K562 (cell line): Measurements from ENCODE around the gene ADGRD1. TPM values are rescaled to one million over a fixed set of nuclear protein-coding genes. Genes with fewer than 3 reads are reported as not detected.
A peak's percentile ranks its signal among the peaks of the same experiment; 100 is the strongest.

ENCODE experiments used
- BRF1 ChIP-seq: IDR thresholded peaks from 3 replicates; pipeline ENCODE4 v1.6.1; 2011; ENCODE audit warnings: borderline replicate concordance, mild to moderate bottlenecking; ENCODE audit not compliant: insufficient read length; ENCODE audit errors: extremely low read depth
- CCAR2 ChIP-seq: fragments of 200-400 bp; formaldehyde crosslinking; IDR thresholded peaks from 2 replicates; pipeline ENCODE4 v1.6.1; 2017; ENCODE audit warnings: mild to moderate bottlenecking, low read depth, low read length
- CREB1 ChIP-seq, 2 experiments: sonication (generic) in 1 of 2; formaldehyde crosslinking in 1 of 2; IDR thresholded peaks; 2 replicates each; pipeline versions ENCODE4 v1.6.1 to v1.8.0; 2012 to 2022; ENCODE audit warnings: inconsistent platforms in 1 of 2, mild to moderate bottlenecking in 1 of 2, missing genetic modification reagents in 1 of 2, moderate library complexity in 1 of 2
- FOXM1 ChIP-seq, 2 experiments: fragments of 450-650 bp in 1 of 2; sonication (generic) in 1 of 2; formaldehyde crosslinking in 1 of 2; IDR thresholded peaks; 2 replicates each; pipeline versions ENCODE4 v1.6.1 to v1.9.0; 2017 to 2022; ENCODE audit warnings: low read depth in 2 of 2, mild to moderate bottlenecking in 2 of 2, missing genetic modification reagents in 1 of 2, moderate library complexity in 1 of 2
- HDAC8 ChIP-seq: fragments of 450-650 bp; IDR thresholded peaks from 2 replicates; pipeline ENCODE4 v1.6.1; 2016; ENCODE audit warnings: mild to moderate bottlenecking, missing genetic modification characterization, moderate library complexity, missing compliant biosample characterization
- HNRNPH1 ChIP-seq: fragments of 200-400 bp; formaldehyde crosslinking; optimal IDR thresholded peaks from 2 replicates; pipeline ENCODE3; 2017; ENCODE audit warnings: low read depth, mild to moderate bottlenecking, low read length, moderate library complexity
- KAT8 ChIP-seq: fragments of 450-650 bp; IDR thresholded peaks from 2 replicates; pipeline ENCODE4 v1.6.1; 2016; ENCODE audit warnings: low read depth, mild to moderate bottlenecking
- NFYB ChIP-seq: IDR thresholded peaks from 2 replicates; pipeline ENCODE4 v1.6.1; 2011; ENCODE audit warnings: mild to moderate bottlenecking, moderate library complexity; ENCODE audit not compliant: insufficient read length; ENCODE audit errors: extremely low read depth
- POU5F1 ChIP-seq: fragments of 150-350 bp; IDR thresholded peaks from 2 replicates; pipeline ENCODE4 v1.6.1; 2014; ENCODE audit warnings: borderline replicate concordance, low read length, low read depth, mild to moderate bottlenecking; ENCODE audit not compliant: partially characterized antibody
- SIX5 ChIP-seq, 2 experiments: IDR thresholded peaks; 2 replicates each; pipeline ENCODE4 v1.6.1; 2011; ENCODE audit warnings: low read length in 2 of 2, borderline replicate concordance in 1 of 2, low read depth in 1 of 2, mild to moderate bottlenecking in 1 of 2, moderate library complexity in 1 of 2; ENCODE audit not compliant: insufficient read depth in 1 of 2
- SUPT5H ChIP-seq: fragments of 450-650 bp; IDR thresholded peaks from 2 replicates; pipeline ENCODE4 v1.6.1; 2016
- TBL1XR1 ChIP-seq, 2 experiments: IDR thresholded peaks; 2 replicates each; pipeline ENCODE4 v1.6.1; 2012; ENCODE audit warnings: improper control_type of control experiment in 2 of 2, low read length in 2 of 2, mild to moderate bottlenecking in 1 of 2
- ZFP36 ChIP-seq: fragments of 150-350 bp; IDR thresholded peaks from 2 replicates; pipeline ENCODE4 v1.6.1; 2018; ENCODE audit warnings: low read length, low read depth; ENCODE audit not compliant: partially characterized antibody
- ZNF224 ChIP-seq: sonication (generic); formaldehyde crosslinking; IDR thresholded peaks from 2 replicates; pipeline ENCODE4 v1.8.0; 2022; ENCODE audit warnings: mild to moderate bottlenecking, missing genetic modification reagents
- ZNF584 ChIP-seq: fragments of 200-800 bp; sonication (Bioruptor generic); IDR thresholded peaks from 2 replicates; pipeline ENCODE4 v1.6.1; 2016; ENCODE audit warnings: low read depth, mild to moderate bottlenecking, missing genetic modification characterization, missing compliant biosample characterization
- ZNF695 ChIP-seq: fragments of 450-650 bp; formaldehyde crosslinking; IDR thresholded peaks from 2 replicates; pipeline ENCODE4 v1.4.0; 2020; ENCODE audit warnings: mild to moderate bottlenecking, moderate library complexity
- ZNF699 ChIP-seq: fragments of 250-450 bp; sonication (Bioruptor Pico); IDR thresholded peaks from 2 replicates; pipeline ENCODE4 v1.8.0; 2021; ENCODE audit warnings: mild to moderate bottlenecking, moderate library complexity; ENCODE audit not compliant: insufficient replicate concordance
- ZNF766 ChIP-seq: fragments of 200-800 bp; sonication (Bioruptor generic); conservative IDR thresholded peaks from 2 replicates; pipeline ENCODE4 v1.6.1; 2016; ENCODE audit warnings: missing genetic modification characterization, missing compliant biosample characterization
- ZNF79 ChIP-seq: fragments of 250-450 bp; sonication (Bioruptor Pico); IDR thresholded peaks from 2 replicates; pipeline ENCODE4 v1.4.0; 2020; ENCODE audit warnings: low read depth, mild to moderate bottlenecking, moderate library complexity
- polyA plus RNA-seq, 8 experiments: library from polyadenylated mRNA; depleted of rRNA in 4 of 8; stranded (reverse) in 5 of 8; unstranded in 3 of 8; fragments of >200 nt; fragmentation: Nextera tagmentation in 2 of 8; fragmentation: Illumina TruSeq in 1 of 8; extraction: Ambion mirVana in 2 of 8; extraction: Trizol in 1 of 8; gene quantifications; 2 replicates each; pipeline versions ENCODE4 v1.2.1 to v1.2.3, GENCODE V29; 2011 to 2014; ENCODE audit warnings: inconsistent platforms in 1 of 8, missing spikeins in 1 of 8
- total RNA-seq, 7 experiments: library from RNA; depleted of rRNA in 6 of 7; stranded (reverse); fragments of >200 nt in 6 of 7; fragmentation: Illumina TruSeq in 2 of 7; extraction: Trizol in 2 of 7; gene quantifications; 2 replicates each; pipeline versions ENCODE4 v1.2.1 to v1.2.3, GENCODE V29; 2011 to 2021; ENCODE audit warnings: low replicate concordance in 1 of 7
- TF ChIP-seq, protein P1 (sequence below): sonication (generic); formaldehyde crosslinking; IDR thresholded peaks from 2 replicates; pipeline ENCODE4 v1.8.1; 2023; ENCODE audit warnings: mild to moderate bottlenecking, missing genetic modification reagents
- TF ChIP-seq, protein P2 (sequence below): sonication (generic); formaldehyde crosslinking; IDR thresholded peaks from 2 replicates; pipeline ENCODE4 v1.9.0; 2022; ENCODE audit warnings: mild to moderate bottlenecking, missing genetic modification reagents
- TF ChIP-seq, protein P3 (sequence below): fragments of 250-450 bp; sonication (Bioruptor Pico); IDR thresholded peaks from 2 replicates; pipeline ENCODE4 v1.5.1; 2021; ENCODE audit warnings: mild to moderate bottlenecking

The ADGRD1 gene
- total and polyA plus RNA-seq, 9 of the 15 experiments (the other 6 are each of a cell fraction or from before 2014, with no cell fraction given), result 1.7 to 11.7 (median 3.3) TPM

DNA sequence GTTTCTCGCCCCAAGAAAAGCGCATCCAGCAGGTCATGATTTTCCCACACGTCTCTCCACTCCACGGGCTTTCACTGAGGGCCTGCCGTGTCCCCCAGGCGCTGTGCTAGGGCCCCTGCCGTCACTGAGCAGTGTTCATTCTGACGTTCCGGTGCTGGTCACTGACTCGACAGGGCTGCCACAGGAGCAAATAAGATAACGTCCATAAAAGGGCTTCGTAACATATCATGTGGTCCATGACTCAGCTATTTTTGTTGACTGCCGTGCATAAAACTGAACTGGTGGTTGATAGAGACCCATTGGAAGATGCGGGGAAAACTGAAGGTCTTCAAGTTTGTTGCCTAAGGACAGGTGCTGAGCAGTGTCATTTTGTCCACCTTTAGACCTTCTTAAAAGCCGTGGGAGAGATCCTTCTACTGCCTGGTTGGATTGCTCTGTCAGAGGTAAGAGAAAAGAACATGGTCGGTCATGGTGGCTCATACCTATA lies 46.3 kb downstream of the ADGRD1 start (continued):
- TF ChIP-seq ZNF224 (CRISPR knock-in tag) (no peak), ZNF699 (CRISPR knock-in tag) (no peak), ZNF766 (peak; percentile 47; the same call in 1 of the 2 replicates), ZFP36 (peak; percentile 56), ZNF695 (CRISPR knock-in tag) (no peak), SUPT5H (no peak), CREB1 (IDR thresholded peaks at IDR 0.05) (peak; percentile 83), CREB1 (CRISPR knock-in tag; IDR thresholded peaks at IDR 0.05) (peak; percentile 73; the same call in 1 of the 2 replicates), HDAC8 (tag) (0 out of 2 replicates have a peak, but pooled peaks have one; percentile 14), KAT8 (no peak), CCAR2 (no peak), FOXM1 (IDR thresholded peaks at IDR 0.05; ENCODE audit: low read depth) (0 out of 2 replicates have a peak, but pooled peaks have one; percentile 21), FOXM1 (CRISPR knock-in tag; IDR thresholded peaks at IDR 0.05; ENCODE audit: low read depth) (no peak), SIX5 (IDR thresholded peaks at IDR 0.05; ENCODE audit: borderline replicate concordance in 1 of 2, insufficient read depth in 1 of 2, low read depth in 1 of 2, low read length in 2 of 2) (no peak), POU5F1 (no peak), BRF1 (no peak), NFYB (no peak), TBL1XR1 (IDR thresholded peaks at IDR 0.05; ENCODE audit: low read length in 2 of 2) (no peak), ZNF79 (CRISPR knock-in tag) (peak; percentile 69; the same call in 1 of the 2 replicates), HNRNPH1 (no peak), ZNF584 (CRISPR knock-in tag) (no peak)
- TF ChIP-seq, protein P1, sequence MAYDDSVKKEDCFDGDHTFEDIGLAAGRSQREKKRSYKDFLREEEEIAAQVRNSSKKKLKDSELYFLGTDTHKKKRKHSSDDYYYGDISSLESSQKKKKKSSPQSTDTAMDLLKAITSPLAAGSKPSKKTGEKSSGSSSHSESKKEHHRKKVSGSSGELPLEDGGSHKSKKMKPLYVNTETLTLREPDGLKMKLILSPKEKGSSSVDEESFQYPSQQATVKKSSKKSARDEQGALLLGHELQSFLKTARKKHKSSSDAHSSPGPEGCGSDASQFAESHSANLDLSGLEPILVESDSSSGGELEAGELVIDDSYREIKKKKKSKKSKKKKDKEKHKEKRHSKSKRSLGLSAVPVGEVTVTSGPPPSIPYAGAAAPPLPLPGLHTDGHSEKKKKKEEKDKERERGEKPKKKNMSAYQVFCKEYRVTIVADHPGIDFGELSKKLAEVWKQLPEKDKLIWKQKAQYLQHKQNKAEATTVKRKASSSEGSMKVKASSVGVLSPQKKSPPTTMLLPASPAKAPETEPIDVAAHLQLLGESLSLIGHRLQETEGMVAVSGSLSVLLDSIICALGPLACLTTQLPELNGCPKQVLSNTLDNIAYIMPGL, result no peak
- TF ChIP-seq, protein P2, sequence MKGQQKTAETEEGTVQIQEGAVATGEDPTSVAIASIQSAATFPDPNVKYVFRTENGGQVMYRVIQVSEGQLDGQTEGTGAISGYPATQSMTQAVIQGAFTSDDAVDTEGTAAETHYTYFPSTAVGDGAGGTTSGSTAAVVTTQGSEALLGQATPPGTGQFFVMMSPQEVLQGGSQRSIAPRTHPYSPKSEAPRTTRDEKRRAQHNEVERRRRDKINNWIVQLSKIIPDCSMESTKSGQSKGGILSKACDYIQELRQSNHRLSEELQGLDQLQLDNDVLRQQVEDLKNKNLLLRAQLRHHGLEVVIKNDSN (CRISPR knock-in tag), result peak; percentile 67
- TF ChIP-seq, protein P3, sequence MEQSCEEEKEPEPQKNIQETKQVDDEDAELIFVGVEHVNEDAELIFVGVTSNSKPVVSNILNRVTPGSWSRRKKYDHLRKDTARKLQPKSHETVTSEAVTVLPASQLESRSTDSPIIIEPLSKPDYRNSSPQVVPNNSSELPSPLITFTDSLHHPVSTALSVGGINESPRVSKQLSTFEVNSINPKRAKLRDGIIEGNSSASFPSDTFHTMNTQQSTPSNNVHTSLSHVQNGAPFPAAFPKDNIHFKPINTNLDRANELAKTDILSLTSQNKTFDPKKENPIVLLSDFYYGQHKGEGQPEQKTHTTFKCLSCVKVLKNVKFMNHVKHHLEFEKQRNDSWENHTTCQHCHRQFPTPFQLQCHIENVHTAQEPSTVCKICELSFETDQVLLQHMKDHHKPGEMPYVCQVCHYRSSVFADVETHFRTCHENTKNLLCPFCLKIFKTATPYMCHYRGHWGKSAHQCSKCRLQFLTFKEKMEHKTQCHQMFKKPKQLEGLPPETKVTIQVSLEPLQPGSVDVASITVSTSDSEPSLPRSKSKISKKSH (CRISPR knock-in tag), result no peak
